ENCODE data around the gene LRRC66. TPM values are rescaled to one million over a fixed set of nuclear protein-coding genes. Genes with fewer than 3 reads are reported as not detected.

Gene LRRC66
- total RNA-seq, 1 experiment from 2014 or later: not detected

- intact Hi-C loops (cut with micrococcal nuclease; ENCODE audit: unreplicated experiment): no loop called here
- Mint-ChIP-seq H3K4me3 (ENCODE audit: unreplicated experiment) (peak within 1 kb of the TSS; percentile 64), H3K27me3 (ENCODE audit: insufficient read depth, unreplicated experiment) (peaks cover 17% of the 10 kb centered on the region), H3K4me1 (ENCODE audit: low read depth, unreplicated experiment) (no peaks in the 10 kb centered on the region), H3K36me3 (ENCODE audit: insufficient read depth, unreplicated experiment) (no peaks in the 10 kb centered on the region), H3K9me3 (ENCODE audit: unreplicated experiment) (no peaks in the 10 kb centered on the region), H3K27ac (ENCODE audit: unreplicated experiment) (no peak within 1 kb of the TSS)
- POLR2A ChIA-PET: no interaction called here
- CTCF ChIA-PET: no interaction called here
- peak in 1 of 2 experiments; percentile 1 for DNase-seq
- H3K4me1 ChIP-seq: 0 out of 2 replicates have a peak, but pooled peaks cover 3% of the 10 kb centered on the region
- H3K27me3 ChIP-seq (replicated peaks; ENCODE audit: control insufficient read depth, insufficient read depth, low read length): no peaks in the 10 kb centered on the region
- no peaks in the 10 kb centered on the region for H3K9me3 ChIP-seq
- H3K36me3 ChIP-seq (ENCODE audit: control insufficient read depth, insufficient read depth, low read length): no peaks in the 10 kb centered on the region
- H3K4me3 ChIP-seq (ENCODE audit: low read depth, low read length): peak within 1 kb of the TSS; percentile 37
- no peak for TF ChIP-seq CTCF (IDR thresholded peaks at IDR 0.05; ENCODE audit: insufficient read depth in 1 of 2, low read depth in 1 of 2, low read length in 1 of 2, severe bottlenecking in 1 of 2, unreplicated experiment in 1 of 2)
- BruUV-seq (replicated peaks): no TSS peak
These were observed 31.1 kb upstream of the LRRC66 start, which contains the start of gene SPATA18 for GRCh38 chr4:52051213-52051614. SPATA18 (plus strand) TSS chr4:52051304; CDS start chr4:52051705, 401 bp downstream.

- H3K4me1 ChIP-seq: 0 out of 2 replicates have a peak, but pooled peaks cover 3% of the 10 kb centered on the region
- H3K36me3 ChIP-seq (ENCODE audit: control insufficient read depth, insufficient read depth, low read length): no peaks in the 10 kb centered on the region
- no peaks in the 10 kb centered on the region for H3K36me3 Mint-ChIP-seq (ENCODE audit: insufficient read depth, unreplicated experiment)
- H3K4me3 ChIP-seq (ENCODE audit: low read depth, low read length): no peak overlapping the region
- intact Hi-C loops (cut with micrococcal nuclease; ENCODE audit: unreplicated experiment): no loop called here
- BruUV-seq (replicated peaks): no TSS peak
- no peaks in the 10 kb centered on the region for H3K9me3 Mint-ChIP-seq (ENCODE audit: unreplicated experiment)
- no peak for TF ChIP-seq CTCF (IDR thresholded peaks at IDR 0.05; ENCODE audit: insufficient read depth in 1 of 2, low read depth in 1 of 2, low read length in 1 of 2, severe bottlenecking in 1 of 2, unreplicated experiment in 1 of 2)
- ChIA-PET POLR2A (no interaction called here), CTCF (no interaction called here)
- no peaks in the 10 kb centered on the region for H3K27me3 ChIP-seq (replicated peaks; ENCODE audit: control insufficient read depth, insufficient read depth, low read length)
- no peak overlapping the region for H3K27ac Mint-ChIP-seq (ENCODE audit: unreplicated experiment)
- no peaks in the 10 kb centered on the region for H3K9me3 ChIP-seq
- no peak overlapping the region for H3K4me3 Mint-ChIP-seq (ENCODE audit: unreplicated experiment)
- peaks cover 14% of the 10 kb centered on the region for H3K27me3 Mint-ChIP-seq (ENCODE audit: insufficient read depth, unreplicated experiment)
- H3K4me1 Mint-ChIP-seq (ENCODE audit: low read depth, unreplicated experiment): no peaks in the 10 kb centered on the region
- DNase-seq: no peak
These were observed 29.1 kb upstream of the LRRC66 start for GRCh38 chr4:52049266-52049665.

GRCh38 chr4:52045028-52045427, 24.9 kb upstream of the LRRC66 start:
- Histone ChIP-seq H3K36me3 (ENCODE audit: control insufficient read depth, insufficient read depth, low read length) (no peaks in the 10 kb centered on the region), H3K27me3 (replicated peaks; ENCODE audit: control insufficient read depth, insufficient read depth, low read length) (no peaks in the 10 kb centered on the region), H3K9me3 (no peaks in the 10 kb centered on the region), H3K4me3 (ENCODE audit: low read depth, low read length) (no peak overlapping the region), H3K4me1 (0 out of 2 replicates have a peak, but pooled peaks cover 3% of the 10 kb centered on the region)
- intact Hi-C loops (cut with micrococcal nuclease; ENCODE audit: unreplicated experiment): no loop called here
- CTCF ChIA-PET: no interaction called here
- BruUV-seq (replicated peaks): no TSS peak
- no peaks in the 10 kb centered on the region for H3K36me3 Mint-ChIP-seq (ENCODE audit: insufficient read depth, unreplicated experiment)
- DNase-seq: no peak
- no peak for TF ChIP-seq CTCF (IDR thresholded peaks at IDR 0.05; ENCODE audit: insufficient read depth in 1 of 2, low read depth in 1 of 2, low read length in 1 of 2, severe bottlenecking in 1 of 2, unreplicated experiment in 1 of 2)
- H3K4me1 Mint-ChIP-seq (ENCODE audit: low read depth, unreplicated experiment): no peaks in the 10 kb centered on the region
- H3K27ac Mint-ChIP-seq (ENCODE audit: unreplicated experiment): no peak overlapping the region
- POLR2A ChIA-PET: no interaction called here
- no peaks in the 10 kb centered on the region for H3K9me3 Mint-ChIP-seq (ENCODE audit: unreplicated experiment)
- no peak overlapping the region for H3K4me3 Mint-ChIP-seq (ENCODE audit: unreplicated experiment)
- H3K27me3 Mint-ChIP-seq (ENCODE audit: insufficient read depth, unreplicated experiment): peaks cover 15% of the 10 kb centered on the region

All from Caco-2 (cell line).